GM21717 (cell line): ENCODE data around the gene CACTIN.
"Not testable (repeated sequence)": the region's sequence is repeated elsewhere in the genome, so short reads cannot be mapped to it uniquely, and the experiment has no call there.

Experiments used
- ATAC-seq: cut with Tn5 transposase; IDR thresholded peaks from one replicate; pipeline ENCODE4 v1.9.1; 2021; ENCODE audit warnings: mild to moderate bottlenecking, moderate library complexity; ENCODE audit not compliant: unreplicated experiment

CACTIN gene

GRCh38 chr19:3628766-3629165 lies 2.2 kb upstream of the CACTIN start:
- not testable (repeated sequence) for ATAC-seq

GRCh38 chr19:3627351-3627723 lies 747 bp upstream of the CACTIN start:
- ATAC-seq, result no peak

GRCh38 chr19:3625996-3626472 lies 556 bp downstream of the CACTIN start:
- no peak for ATAC-seq

GRCh38 chr19:3623716-3624115 lies 2.9 kb downstream of the CACTIN start:
- no peak for ATAC-seq

GRCh38 chr19:3622224-3622623 lies 4.4 kb downstream of the CACTIN start:
- ATAC-seq, result no peak

GRCh38 chr19:3621689-3622088 lies 4.9 kb downstream of the CACTIN start:
- ATAC-seq, result no peak

- no peak for ATAC-seq
Observed at GRCh38 chr19:3620817-3621547, 5.6 kb downstream of the CACTIN start.

GRCh38 chr19:3620145-3620816 lies 6.3 kb downstream of the CACTIN start:
- no peak for ATAC-seq

GRCh38 chr19:3619631-3620012 lies 7.0 kb downstream of the CACTIN start:
- ATAC-seq, result no peak

GRCh38 chr19:3618811-3619630 lies 7.6 kb downstream of the CACTIN start:
- ATAC-seq, result no peak

- no peak for ATAC-seq
Observed at GRCh38 chr19:3618144-3618810, 8.3 kb downstream of the CACTIN start.

GRCh38 chr19:3617463-3617862 lies 9.1 kb downstream of the CACTIN start:
- ATAC-seq, result no peak

- no peak for ATAC-seq
Observed at GRCh38 chr19:3615524-3616135, 11.0 kb downstream of the CACTIN start.

GRCh38 chr19:3614858-3615505 lies 11.6 kb downstream of the CACTIN start:
- ATAC-seq, result no peak

- no peak for ATAC-seq
Observed at GRCh38 chr19:3613818-3614661, 12.6 kb downstream of the CACTIN start.

GRCh38 chr19:3612901-3613741 lies 13.5 kb downstream of the CACTIN start:
- ATAC-seq, result no peak

GRCh38 chr19:3612330-3612729 lies 14.3 kb downstream of the CACTIN start:
- no peak for ATAC-seq

GRCh38 chr19:3611841-3612240 lies 14.7 kb downstream of the CACTIN start:
- no peak for ATAC-seq
